ENCODE results near the gene ASAP3. TPM values are rescaled to one million over a fixed set of nuclear protein-coding genes. Genes with fewer than 3 reads are reported as not detected.

ASAP3 gene
- total RNA-seq, 1 experiment from 2014 or later, result 17.9 TPM

- intact Hi-C loops (cut with micrococcal nuclease; ENCODE audit: unreplicated experiment) (no loop called here), in situ Hi-C loops (cut with HindIII; ENCODE audit: low pct_unique_long_range_greater_than_20kb, low sequenced_read_pairs) (no loop called here)
- H3K36me3 ChIP-seq (ENCODE audit: control insufficient read depth, insufficient read depth, low read length), result no peaks in the 10 kb centered on the region
- H3K27me3 ChIP-seq (ENCODE audit: control insufficient read depth, insufficient read depth, low read length), result no peaks in the 10 kb centered on the region
- no peaks in the 10 kb centered on the region for H3K4me1 ChIP-seq (ENCODE audit: control insufficient read depth, insufficient read depth, low read length)
- CTCF ChIA-PET, result no interaction called here
- no peak for TF ChIP-seq POLR2AphosphoS5 (IDR thresholded peaks at IDR 0.05; ENCODE audit: low read depth, low read length)
- no peak for TF ChIP-seq CTCF (IDR thresholded peaks at IDR 0.05)
- TF ChIP-seq REST (IDR thresholded peaks at IDR 0.05; ENCODE audit: insufficient read depth in 1 of 2, low read depth in 2 of 2, low read length in 1 of 2), result no peak
- no peak for TF ChIP-seq TCF7L2 (IDR thresholded peaks at IDR 0.05; ENCODE audit: low read depth, low read length)
- TF ChIP-seq SIN3A (IDR thresholded peaks at IDR 0.05; ENCODE audit: borderline replicate concordance, insufficient read depth, low read depth, low read length), result no peak
- no peak overlapping the region for H3K27ac ChIP-seq (ENCODE audit: low read length)
- H3K9me3 ChIP-seq (ENCODE audit: control insufficient read depth, insufficient read depth, low read depth, low read length), result no peaks in the 10 kb centered on the region
- POLR2A ChIA-PET, result interaction anchor here (0.6 kb wide), 2 partner anchors 374 to 391 kb away, joined by 4 to 6 read pairs; no protein-coding TSS in a partner anchor
- H3K4me3 ChIP-seq (ENCODE audit: low read depth in 2 of 2, low read length in 2 of 2), result no peak overlapping the region
- DNase-seq (ENCODE audit: low read depth, low spot score) (no peak), ATAC-seq (no peak)
- BruUV-seq (replicated peaks), result no TSS peak
These were observed 20.7 kb downstream of the ASAP3 start for GRCh38 chr1:23463286-23463685.

- Histone ChIP-seq H3K27ac (ENCODE audit: low read length) (no peak overlapping the region), H3K27me3 (ENCODE audit: control insufficient read depth, insufficient read depth, low read length) (no peaks in the 10 kb centered on the region), H3K36me3 (ENCODE audit: control insufficient read depth, insufficient read depth, low read length) (no peaks in the 10 kb centered on the region), H3K4me3 (ENCODE audit: low read depth in 2 of 2, low read length in 2 of 2) (no peak overlapping the region), H3K9me3 (ENCODE audit: control insufficient read depth, insufficient read depth, low read depth, low read length) (no peaks in the 10 kb centered on the region), H3K4me1 (ENCODE audit: control insufficient read depth, insufficient read depth, low read length) (no peaks in the 10 kb centered on the region)
- TF ChIP-seq TCF7L2 (IDR thresholded peaks at IDR 0.05; ENCODE audit: low read depth, low read length) (no peak), SIN3A (IDR thresholded peaks at IDR 0.05; ENCODE audit: borderline replicate concordance, insufficient read depth, low read depth, low read length) (no peak), REST (IDR thresholded peaks at IDR 0.05; ENCODE audit: insufficient read depth in 1 of 2, low read depth in 2 of 2, low read length in 1 of 2) (no peak), POLR2AphosphoS5 (IDR thresholded peaks at IDR 0.05; ENCODE audit: low read depth, low read length) (no peak), CTCF (IDR thresholded peaks at IDR 0.05) (no peak)
- DNase-seq (ENCODE audit: low read depth, low spot score), result no peak
- intact Hi-C loops (cut with micrococcal nuclease; ENCODE audit: unreplicated experiment) (no loop called here), in situ Hi-C loops (cut with HindIII; ENCODE audit: low pct_unique_long_range_greater_than_20kb, low sequenced_read_pairs) (no loop called here)
- CTCF ChIA-PET, result no interaction called here
- no peak for ATAC-seq
- no TSS peak for BruUV-seq (replicated peaks)
- POLR2A ChIA-PET, result interaction anchor here (0.6 kb wide), 2 partner anchors 374 to 390 kb away, joined by 4 to 6 read pairs; no protein-coding TSS in a partner anchor
These were observed 21.2 kb downstream of the ASAP3 start for GRCh38 chr1:23462766-23463165.

Data from Panc1 (cell line).